ENCODE data around the gene DAP. TPM values are rescaled to one million over a fixed set of nuclear protein-coding genes. Genes with fewer than 3 reads are reported as not detected.
A peak's percentile ranks its signal among the peaks of the same experiment; 100 is the strongest.

Gene DAP
- total RNA-seq (2014; rRNA removed; shearing (Covaris generic)) (32.7 and 35.7 TPM in 2 replicates), polyA plus RNA-seq (2016; fragmentation: Nextera tagmentation; extraction: Ambion mirVana) (31.5 and 37.6 TPM in 2 replicates)
- long read RNA-seq, transcript DAP-201 (4 exons, 2,339 nt), result major isoform, 47 of 52 reads
- long read RNA-seq, partial matches to known transcripts, result 0 of 52 reads
- long read RNA-seq, other reads (novel, unspliced or antisense), result 2 of 52 reads

GRCh38 chr5:10761185-10761932 is at the start of gene DAP:
Gene DAP (minus strand): TSS chr5:10761234. CDS start chr5:10761068, 166 bp downstream.
- H3K9me2 ChIP-seq (ENCODE audit: insufficient read depth), result no peaks in the 10 kb centered on the region
- H3K4me2 ChIP-seq, result peak within 1 kb of the TSS; percentile 97
- no peaks in the 10 kb centered on the region for H3K36me3 Mint-ChIP-seq (ENCODE audit: low read depth)
- peaks cover 3% of the 10 kb centered on the region; the same call in 1 of the 2 replicates for H3K27me3 ChIP-seq (ENCODE audit: insufficient read depth)
- H3K4me1 Mint-ChIP-seq, result peaks cover 27% of the 10 kb centered on the region
- H3K36me3 ChIP-seq (ENCODE audit: insufficient read depth), result no peaks in the 10 kb centered on the region
- H3K4me1 ChIP-seq (ENCODE audit: insufficient read depth), result peaks cover 19% of the 10 kb centered on the region; the same call in 1 of the 2 replicates
- peak within 1 kb of the TSS; percentile 85 for H2AFZ ChIP-seq
- H3K27me3 Mint-ChIP-seq (ENCODE audit: insufficient read depth, low read depth, poor library complexity), result peaks cover 16% of the 10 kb centered on the region
- peak within 1 kb of the TSS; percentile 90 for H3K27ac Mint-ChIP-seq
- H3K9me3 Mint-ChIP-seq, result no peaks in the 10 kb centered on the region
- H3K27ac ChIP-seq (ENCODE audit: low read depth), result peak within 1 kb of the TSS; percentile 86; the same call in 1 of the 2 replicates
- DNase-seq (ENCODE audit: low spot score) (peak; percentile 87), ATAC-seq (peak; percentile 72)
- 0 out of 2 replicates have a peak, but pooled peaks cover 3% of the 10 kb centered on the region for H3F3A ChIP-seq (replicated peaks; ENCODE audit: low read depth)
- TF ChIP-seq CTCF (conservative IDR thresholded peaks at IDR 0.05; ENCODE audit: low read depth in 2 of 2), result no peak
- no peak for TF ChIP-seq ZNF114 (CRISPR knock-in tag; IDR thresholded peaks at IDR 0.05)
- no peak for TF ChIP-seq EZH2phosphoT487 (IDR thresholded peaks at IDR 0.05; ENCODE audit: unreplicated experiment)
- TF ChIP-seq CREB1 (CRISPR knock-in tag; IDR thresholded peaks at IDR 0.05; ENCODE audit: low read depth), result peak; percentile 87
- no peak for TF ChIP-seq NANOG (IDR thresholded peaks at IDR 0.05; ENCODE audit: borderline replicate concordance)
- TF ChIP-seq POLR2AphosphoS5 (IDR thresholded peaks at IDR 0.05; ENCODE audit: low read depth), result peak; percentile 28; the same call in 1 of the 2 replicates
- peaks cover 9% of the 10 kb centered on the region for H4K20me1 ChIP-seq (replicated peaks; ENCODE audit: insufficient read depth)
- H3K4me3 Mint-ChIP-seq, result peak within 1 kb of the TSS; percentile 89
- H3K79me2 ChIP-seq (replicated peaks; ENCODE audit: insufficient read depth), result peaks cover 34% of the 10 kb centered on the region
- peak within 1 kb of the TSS; percentile 90 for H3K4me3 ChIP-seq

GRCh38 chr5:10808347-10809226 is 47.6 kb upstream of the DAP start:
- H3F3A ChIP-seq (replicated peaks; ENCODE audit: low read depth), result no peaks in the 10 kb centered on the region
- H3K27ac Mint-ChIP-seq, result no peak overlapping the region
- H3K79me2 ChIP-seq (replicated peaks; ENCODE audit: insufficient read depth), result no peaks in the 10 kb centered on the region
- H3K9me2 ChIP-seq (ENCODE audit: insufficient read depth), result peaks cover 7% of the 10 kb centered on the region
- ATAC-seq (no peak), DNase-seq (ENCODE audit: low spot score) (no peak)
- no peak overlapping the region for H3K27ac ChIP-seq (ENCODE audit: low read depth)
- no peaks in the 10 kb centered on the region for H4K20me1 ChIP-seq (replicated peaks; ENCODE audit: insufficient read depth)
- no peaks in the 10 kb centered on the region for H3K36me3 Mint-ChIP-seq (ENCODE audit: low read depth)
- no peaks in the 10 kb centered on the region for H3K27me3 Mint-ChIP-seq (ENCODE audit: insufficient read depth, low read depth, poor library complexity)
- H3K4me1 ChIP-seq (ENCODE audit: insufficient read depth), result no peaks in the 10 kb centered on the region
- H3K9me3 Mint-ChIP-seq, result no peaks in the 10 kb centered on the region
- H3K4me3 ChIP-seq, result no peak overlapping the region
- no peak overlapping the region for H3K4me2 ChIP-seq
- H3K36me3 ChIP-seq (ENCODE audit: insufficient read depth), result no peaks in the 10 kb centered on the region
- no peaks in the 10 kb centered on the region for H3K4me1 Mint-ChIP-seq
- H2AFZ ChIP-seq, result no peak overlapping the region
- H3K27me3 ChIP-seq (ENCODE audit: insufficient read depth), result no peaks in the 10 kb centered on the region
- H3K4me3 Mint-ChIP-seq, result no peak overlapping the region
- no peak for TF ChIP-seq POLR2AphosphoS5 (IDR thresholded peaks at IDR 0.05; ENCODE audit: low read depth)
- no peak for TF ChIP-seq REST (IDR thresholded peaks at IDR 0.05; ENCODE audit: unreplicated experiment)
